GM19438 (cell line): ENCODE data around the gene GDPGP1.
"Not testable (repeated sequence)": the region's sequence is repeated elsewhere in the genome, so short reads cannot be mapped to it uniquely, and the experiment has no call there.

Experiments
- ATAC-seq: cut with Tn5 transposase; IDR thresholded peaks from one replicate; pipeline ENCODE4 v1.9.1; 2021; ENCODE audit warnings: low read depth; ENCODE audit not compliant: unreplicated experiment

The GDPGP1 gene

GRCh38 chr15:90234096-90234988 is at the start of gene GDPGP1:
GDPGP1 (plus strand) TSS chr15:90234209; CDS start chr15:90240909, 6,700 bp downstream.
- ATAC-seq, result peak; percentile 61

- ATAC-seq, result peak; percentile 74
Observed at GRCh38 chr15:90184786-90185704, 49.0 kb upstream of the GDPGP1 start.

GRCh38 chr15:90187257-90187868 is 46.6 kb upstream of the GDPGP1 start:
- no peak for ATAC-seq

- not testable (repeated sequence) for ATAC-seq
Observed at GRCh38 chr15:90188065-90188464, 45.9 kb upstream of the GDPGP1 start.

- ATAC-seq, result no peak
Observed at GRCh38 chr15:90188914-90189748, 44.9 kb upstream of the GDPGP1 start.

GRCh38 chr15:90189781-90190467 is 44.1 kb upstream of the GDPGP1 start:
- ATAC-seq, result no peak

- ATAC-seq, result peak; percentile 62
Observed at GRCh38 chr15:90190606-90191343, 43.2 kb upstream of the GDPGP1 start.

- peak; percentile 31 for ATAC-seq
Observed at GRCh38 chr15:90191344-90191687, 42.7 kb upstream of the GDPGP1 start.

- peak; percentile 54 for ATAC-seq
Observed at GRCh38 chr15:90191794-90192509, 42.1 kb upstream of the GDPGP1 start.

- no peak for ATAC-seq
Observed at GRCh38 chr15:90192961-90193786, 40.8 kb upstream of the GDPGP1 start.

GRCh38 chr15:90194655-90195054 is 39.4 kb upstream of the GDPGP1 start:
- ATAC-seq, result no peak

GRCh38 chr15:90200534-90201129 is 33.4 kb upstream of the GDPGP1 start:
- peak; percentile 24 for ATAC-seq

GRCh38 chr15:90201130-90201943 is 32.7 kb upstream of the GDPGP1 start, which contains the start of gene SEMA4B:
SEMA4B (plus strand) TSS chr15:90201330; CDS start chr15:90201579, 249 bp downstream.
- ATAC-seq, result peak; percentile 77

- no peak for ATAC-seq
Observed at GRCh38 chr15:90201944-90202375, 32.0 kb upstream of the GDPGP1 start.

- no peak for ATAC-seq
Observed at GRCh38 chr15:90202929-90203328, 31.1 kb upstream of the GDPGP1 start.

- no peak for ATAC-seq
Observed at GRCh38 chr15:90203473-90203872, 30.5 kb upstream of the GDPGP1 start.
